A549 (cell line): Measurements from ENCODE around the gene POLQ. TPM values are rescaled to one million over a fixed set of nuclear protein-coding genes. Genes with fewer than 3 reads are reported as not detected.

Experiments
- ATAC-seq, 2 experiments: fragments of 200-7000 bp in 1 of 2; fragments of >200 bp in 1 of 2; cut with Nextera tagmentation in 1 of 2; cut with Tn5 transposase in 1 of 2; 3 replicates each; pipeline versions ENCODE4 v1.8.0 to v1.9.1; 2018 to 2020; ENCODE audit warnings: mild to moderate bottlenecking in 1 of 2, moderate library complexity in 1 of 2
- CTCF ChIA-PET: fragments of 300-600 bp; sonication (Branson Sonifier 250); formaldehyde crosslinking; extraction: SDS; loops from one replicate; lab custom pipeline; 2021; ENCODE audit warnings: antibody characterized with exemption, inconsistent platforms; lab: Yijun Ruan, JAX
- POLR2A ChIA-PET: fragments of 350-600 bp; formaldehyde crosslinking; extraction: SDS; loops from one replicate; lab custom pipeline; 2021; ENCODE audit warnings: antibody characterized with exemption, inconsistent platforms; lab: Yijun Ruan, JAX
- DNase-seq, 2 experiments: peaks; one replicate each; pipeline versions ENCODE4 v3.0.0 to v3.0.0-alpha.2; 2011 to 2016; ENCODE audit warnings: low read depth in 1 of 2, low spot score in 1 of 2
- FAIRE-seq: peaks from 2 replicates; lab custom pipeline; 2011; peaks lifted over from hg19 to GRCh38; lab: Jason Lieb, UNC
- H3K27ac ChIP-seq, 2 experiments: fragments of >200 bp; sonication (Bioruptor Twin); formaldehyde crosslinking; 3 replicates each; pipeline ENCODE4 v1.5.1; 2016 to 2017
- H3K4me1 ChIP-seq: fragments of >200 bp; sonication (Bioruptor Twin); formaldehyde crosslinking; 3 replicates; pipeline ENCODE4 v1.6.1; 2016
- H3K4me2 ChIP-seq: fragments of >200 bp; sonication (Bioruptor Twin); formaldehyde crosslinking; 3 replicates; pipeline ENCODE4 v1.6.1; 2016
- H3K4me3 ChIP-seq: fragments of >200 bp; sonication (Bioruptor Twin); formaldehyde crosslinking; 3 replicates; pipeline ENCODE4 v1.5.1; 2016
- H3K9me3 ChIP-seq: fragments of >200 bp; sonication (Bioruptor Twin); formaldehyde crosslinking; 3 replicates; pipeline ENCODE4 v1.6.1; 2016
- CBX2 ChIP-seq: fragments of 200-600 bp; sonication (generic); IDR thresholded peaks from 2 replicates; pipeline ENCODE4 v1.6.1; 2016; ENCODE audit warnings: low read depth, mild to moderate bottlenecking, borderline replicate concordance
- CBX8 ChIP-seq: fragments of 200-600 bp; sonication (generic); IDR thresholded peaks from 2 replicates; pipeline ENCODE4 v1.6.1; 2016
- CEBPB ChIP-seq, 2 experiments: fragments of >200 bp in 1 of 2; sonication (Bioruptor Twin) in 1 of 2; formaldehyde crosslinking in 1 of 2; IDR thresholded peaks; 2 replicates each; pipeline ENCODE4 v1.6.1; 2012 to 2016
- CHD2 ChIP-seq: fragments of 150-350 bp; IDR thresholded peaks from 2 replicates; pipeline ENCODE4 v1.6.1; 2014; ENCODE audit warnings: low read length; ENCODE audit not compliant: partially characterized antibody
- CTCF ChIP-seq: fragments of >200 bp; sonication (Bioruptor Twin); formaldehyde crosslinking; IDR thresholded peaks from 3 replicates; pipeline ENCODE4 v1.5.1; 2016
- E2F6 ChIP-seq: IDR thresholded peaks from 2 replicates; pipeline ENCODE4 v1.6.1; 2012; ENCODE audit warnings: low read depth, borderline replicate concordance
- EHF ChIP-seq: fragments of 250-450 bp; sonication (Bioruptor Pico); IDR thresholded peaks from 2 replicates; pipeline ENCODE4 v1.5.0; 2020; ENCODE audit warnings: mild to moderate bottlenecking
- EHMT2 ChIP-seq: fragments of 200-600 bp; sonication (generic); IDR thresholded peaks from 2 replicates; pipeline ENCODE4 v1.6.1; 2016; ENCODE audit warnings: antibody characterized with exemption, low read depth, mild to moderate bottlenecking, moderate library complexity
- FOSB ChIP-seq: fragments of 250-450 bp; sonication (Bioruptor Pico); IDR thresholded peaks from 2 replicates; pipeline ENCODE4 v1.5.0; 2020; ENCODE audit warnings: mild to moderate bottlenecking, moderate library complexity
- HEYL ChIP-seq: fragments of 250-450 bp; sonication (Bioruptor Pico); IDR thresholded peaks from 2 replicates; pipeline ENCODE4 v1.8.0; 2021; ENCODE audit warnings: mild to moderate bottlenecking, moderate library complexity
- HMGXB4 ChIP-seq: fragments of 250-450 bp; sonication (Bioruptor Pico); IDR thresholded peaks from 2 replicates; pipeline ENCODE4 v1.5.0; 2021; ENCODE audit warnings: mild to moderate bottlenecking, moderate library complexity, borderline replicate concordance
- JUN ChIP-seq, 2 experiments: fragments of >200 bp; sonication (Bioruptor Twin); formaldehyde crosslinking; IDR thresholded peaks; 2 replicates in 1 of 2; 3 replicates in 1 of 2; pipeline ENCODE4 v1.6.1; 2016 to 2017
- MAZ ChIP-seq: fragments of 150-350 bp; IDR thresholded peaks from 2 replicates; pipeline ENCODE4 v1.6.1; 2014; ENCODE audit warnings: antibody characterized with exemption, low read depth, low read length, borderline replicate concordance
- NR3C1 ChIP-seq: fragments of >200 bp; sonication (Bioruptor Twin); formaldehyde crosslinking; IDR thresholded peaks from 3 replicates; pipeline ENCODE4 v1.6.1; 2017
- PHF8 ChIP-seq: fragments of 200-600 bp; sonication (generic); IDR thresholded peaks from 2 replicates; pipeline ENCODE4 v1.6.1; 2016; ENCODE audit warnings: low read depth, mild to moderate bottlenecking, antibody characterized with exemption, moderate library complexity, borderline replicate concordance
- POLR2A ChIP-seq: IDR thresholded peaks from 2 replicates; pipeline ENCODE4 v1.6.1; 2012; ENCODE audit warnings: mild to moderate bottlenecking, low read length
- RAD21 ChIP-seq, 2 experiments: fragments of >200 bp in 1 of 2; sonication (Bioruptor Twin) in 1 of 2; formaldehyde crosslinking in 1 of 2; IDR thresholded peaks in 1 of 2; conservative IDR thresholded peaks in 1 of 2; 2 replicates in 1 of 2; 3 replicates in 1 of 2; pipeline ENCODE4 v1.6.1; 2012 to 2018; ENCODE audit warnings: inconsistent platforms in 1 of 2
- RFX5 ChIP-seq: fragments of 450-650 bp; IDR thresholded peaks from 2 replicates; pipeline ENCODE4 v1.7.1; 2014; ENCODE audit warnings: antibody characterized with exemption, mild to moderate bottlenecking, moderate library complexity
- SREBF2 ChIP-seq: fragments of 450-650 bp; IDR thresholded peaks from 2 replicates; pipeline ENCODE4 v1.6.1; 2014; ENCODE audit warnings: mild to moderate bottlenecking, moderate library complexity
- USF2 ChIP-seq: fragments of 450-650 bp; IDR thresholded peaks from 2 replicates; pipeline ENCODE4 v1.6.1; 2014; ENCODE audit warnings: antibody characterized with exemption
- ZC3H11A ChIP-seq: fragments of 450-650 bp; IDR thresholded peaks from 2 replicates; pipeline ENCODE4 v1.6.1; 2014; ENCODE audit warnings: antibody characterized with exemption, mild to moderate bottlenecking
- WGBS: methylation state at CpG from one replicate; pipeline ENCODE4 v1.1.6; 2017; ENCODE audit errors: missing lambda C conversion rate; 5-methylcytosine and 5-hydroxymethylcytosine counted together
- polyA plus RNA-seq, 4 experiments: library from polyadenylated mRNA; depleted of rRNA in 3 of 4; stranded (reverse); fragments of >200 nt; fragmentation: RNase III in 1 of 4; extraction: RNeasy Plus Mini Kit Qiagen cat#74134 plus additional on column Dnase treatment in 1 of 4; gene quantifications; 2 replicates in 3 of 4; 3 replicates in 1 of 4; pipeline ENCODE4 v1.2.3, GENCODE V29; 2011 to 2017

Gene POLQ
- polyA plus RNA-seq, 2 of the 4 experiments (the other 2 are of a cell fraction), result 9.9 to 12.4 TPM

- POLR2A ChIA-PET, result no interaction called here
- FAIRE-seq, result no peak
Measured at GRCh38 chr3:121430664-121431215, 115.0 kb downstream of the POLQ start.

GRCh38 chr3:121424549-121424948, 121.2 kb downstream of the POLQ start:
- no peaks in the 10 kb centered on the region for H3K9me3 ChIP-seq
- FAIRE-seq (no peak), DNase-seq (no peak), ATAC-seq (no peak)
- no peak for TF ChIP-seq HEYL
- TF ChIP-seq CBX8, result no peak
- no peak for TF ChIP-seq FOSB (CRISPR knock-in tag)
- TF ChIP-seq USF2, result no peak
- TF ChIP-seq ZC3H11A, result no peak
- TF ChIP-seq PHF8, result no peak
- TF ChIP-seq CHD2, result no peak
- no peak for TF ChIP-seq CTCF
- no peak for TF ChIP-seq MAZ
- H3K27ac ChIP-seq, result no peak overlapping the region
- POLR2A ChIA-PET, result no interaction called here
- H3K4me3 ChIP-seq, result no peak overlapping the region
- H3K4me2 ChIP-seq, result no peak overlapping the region
- CTCF ChIA-PET, result no interaction called here
- H3K4me1 ChIP-seq, result no peaks in the 10 kb centered on the region

More at GRCh38 chr3:121430664-121431215, 115.0 kb downstream of the POLQ start:
- ATAC-seq (no peak), DNase-seq (no peak)
- CTCF ChIA-PET, result no interaction called here
- Histone ChIP-seq H3K27ac (no peak overlapping the region), H3K4me1 (no peaks in the 10 kb centered on the region), H3K4me2 (no peak overlapping the region), H3K9me3 (no peaks in the 10 kb centered on the region), H3K4me3 (no peak overlapping the region)
- TF ChIP-seq RAD21 (conservative IDR thresholded peaks at IDR 0.05 in 1 of 2, IDR thresholded peaks at IDR 0.05 in 1 of 2) (no peak), EHMT2 (no peak), NR3C1 (no peak), CBX2 (no peak), EHF (CRISPR knock-in tag) (no peak)

GRCh38 chr3:121418182-121418581, 127.6 kb downstream of the POLQ start:
- no peak for ATAC-seq
- no peak overlapping the region for H3K4me3 ChIP-seq
- no peak overlapping the region for H3K27ac ChIP-seq
- TF ChIP-seq POLR2A (no peak), CEBPB (IDR thresholded peaks at IDR 0.05) (peak; percentile 26 to 65; a peak in 3 of 4 replicates)
- H3K4me1 ChIP-seq, result no peaks in the 10 kb centered on the region
- ChIA-PET CTCF (no interaction called here), POLR2A (interaction anchor here (1.7 kb wide), 1 partner anchor 15 kb away, joined by 3 read pairs; no protein-coding TSS in a partner anchor)
- 93% methylated on average over 6 of the region's 6 CpGs for WGBS
- no peak for FAIRE-seq
- H3K4me2 ChIP-seq, result no peak overlapping the region
- no peaks in the 10 kb centered on the region for H3K9me3 ChIP-seq
- DNase-seq, result no peak

GRCh38 chr3:121414924-121415323, 130.9 kb downstream of the POLQ start:
- DNase-seq (no peak), ATAC-seq (no peak), FAIRE-seq (no peak)
- TF ChIP-seq JUN (IDR thresholded peaks at IDR 0.05) (no peak), RFX5 (no peak), HMGXB4 (CRISPR knock-in tag) (no peak), E2F6 (no peak), NR3C1 (no peak), FOSB (CRISPR knock-in tag) (no peak), SREBF2 (no peak)
- no peak overlapping the region for H3K4me3 ChIP-seq
- WGBS, result 91% methylated on average over 2 of the region's 2 CpGs
- POLR2A ChIA-PET, result no interaction called here
- no peak overlapping the region for H3K4me2 ChIP-seq
- H3K27ac ChIP-seq, result no peak overlapping the region
- no peaks in the 10 kb centered on the region for H3K9me3 ChIP-seq
- no peaks in the 10 kb centered on the region for H3K4me1 ChIP-seq
- CTCF ChIA-PET, result interaction anchor here (1.3 kb wide), 1 partner anchor 12 kb away, joined by 3 read pairs; no protein-coding TSS in a partner anchor
